Measurements from ENCODE around the gene LY6G5C. TPM values are rescaled to one million over a fixed set of nuclear protein-coding genes. Genes with fewer than 3 reads are reported as not detected.

LY6G5C gene
- total and polyA plus RNA-seq, 9 of the 15 experiments (the other 6 are each of a cell fraction or from before 2014, with no cell fraction given), result 0.10 to 0.67 (median 0.46) TPM; not detected in 4

- no peak; the same call in 1 of the 2 replicates for TF ChIP-seq CREB1 (IDR thresholded peaks at IDR 0.05)
- TF ChIP-seq CREB1 (CRISPR knock-in tag; IDR thresholded peaks at IDR 0.05), result no peak
- no peak for TF ChIP-seq FOSL1 (tag; conservative IDR thresholded peaks at IDR 0.05)
- TF ChIP-seq SAP30 (IDR thresholded peaks at IDR 0.05; ENCODE audit: borderline replicate concordance, insufficient read depth, low read depth, low read length, poor library complexity, severe bottlenecking), result no peak
- TF ChIP-seq MEF2D (tag; conservative IDR thresholded peaks at IDR 0.05; ENCODE audit: low read depth), result no peak
- no peak for TF ChIP-seq CBFB (CRISPR knock-in tag; IDR thresholded peaks at IDR 0.05)
- no peak; the same call in 1 of the 2 replicates for TF ChIP-seq CC2D1A (IDR thresholded peaks at IDR 0.05)
- no peak; the same call in 1 of the 2 replicates for TF ChIP-seq BHLHE40 (IDR thresholded peaks at IDR 0.05; ENCODE audit: low read length)
- no peak for TF ChIP-seq ZFP1 (CRISPR knock-in tag; IDR thresholded peaks at IDR 0.05)
- TF ChIP-seq OTX1 (CRISPR knock-in tag; IDR thresholded peaks at IDR 0.05), result no peak; the same call in 1 of the 2 replicates
- TF ChIP-seq CSDE1 (IDR thresholded peaks at IDR 0.05), result 0 out of 4 replicates have a peak, but pooled peaks of 1 of the 2 experiments have one; percentile 32
- no peak for TF ChIP-seq BACH1 (tag; IDR thresholded peaks at IDR 0.05)
- TF ChIP-seq ZNF143 (CRISPR knock-in tag; IDR thresholded peaks at IDR 0.05), result no peak
- TF ChIP-seq EP300 (IDR thresholded peaks at IDR 0.05; ENCODE audit: low read length), result peak; percentile 58; the same call in 1 of the 2 replicates
- TF ChIP-seq PPARD (CRISPR knock-in tag; IDR thresholded peaks at IDR 0.05), result no peak
- no peak for TF ChIP-seq IRF2 (CRISPR knock-in tag; IDR thresholded peaks at IDR 0.05)
- TF ChIP-seq ZNF780A (CRISPR knock-in tag; IDR thresholded peaks at IDR 0.05), result no peak
- peak; percentile 71 for TF ChIP-seq JUNB (CRISPR knock-in tag; conservative IDR thresholded peaks at IDR 0.05)
- TF ChIP-seq STAG1 (CRISPR knock-in tag; IDR thresholded peaks at IDR 0.05; ENCODE audit: borderline replicate concordance), result no peak
- peak; percentile 16; the same call in 1 of the 2 replicates for TF ChIP-seq LEF1 (IDR thresholded peaks at IDR 0.05)
- TF ChIP-seq FOXK2 (conservative IDR thresholded peaks at IDR 0.05 in 1 of 2, IDR thresholded peaks at IDR 0.05 in 1 of 2; ENCODE audit: low read depth in 2 of 2), result peak in 1 of 2 experiments; percentile 31; a peak in 1 of 4 replicates
- no peak for TF ChIP-seq ZNF197 (CRISPR knock-in tag; IDR thresholded peaks at IDR 0.05; ENCODE audit: low read depth)
- no peak for TF ChIP-seq NR4A1 (CRISPR knock-in tag; IDR thresholded peaks at IDR 0.05)
- TF ChIP-seq NR4A1 (tag; IDR thresholded peaks at IDR 0.05), result peak; percentile 15; the same call in 1 of the 2 replicates
- TF ChIP-seq ZNF584 (CRISPR knock-in tag; IDR thresholded peaks at IDR 0.05; ENCODE audit: low read depth), result no peak
- no peak; the same call in 1 of the 2 replicates for TF ChIP-seq ZNF384 (IDR thresholded peaks at IDR 0.05; ENCODE audit: low read depth, low read length)
- TF ChIP-seq U2AF1 (optimal IDR thresholded peaks at IDR 0.05; ENCODE audit: low read depth, low read length), result no peak
- no peak for TF ChIP-seq HES1 (IDR thresholded peaks at IDR 0.05; ENCODE audit: low read depth)
- TF ChIP-seq ETV6 (IDR thresholded peaks at IDR 0.05; ENCODE audit: borderline replicate concordance in 1 of 2, low read depth in 2 of 2, low read length in 1 of 2), result no peak
- TF ChIP-seq ETV6 (CRISPR knock-in tag; IDR thresholded peaks at IDR 0.05; ENCODE audit: borderline replicate concordance), result no peak
Observed at GRCh38 chr6:31663961-31664789, 16.7 kb downstream of the LY6G5C start (continued).
